Fibroblast of the conjunctiva (primary cell): ENCODE data around the gene PYGM.
A peak's percentile ranks its signal among the peaks of the same experiment; 100 is the strongest.

Experiments
- DNase-seq: peaks from one replicate; pipeline ENCODE4 v3.0.0-alpha.2; 2010; ENCODE audit warnings: low read depth

Gene PYGM

DNA sequence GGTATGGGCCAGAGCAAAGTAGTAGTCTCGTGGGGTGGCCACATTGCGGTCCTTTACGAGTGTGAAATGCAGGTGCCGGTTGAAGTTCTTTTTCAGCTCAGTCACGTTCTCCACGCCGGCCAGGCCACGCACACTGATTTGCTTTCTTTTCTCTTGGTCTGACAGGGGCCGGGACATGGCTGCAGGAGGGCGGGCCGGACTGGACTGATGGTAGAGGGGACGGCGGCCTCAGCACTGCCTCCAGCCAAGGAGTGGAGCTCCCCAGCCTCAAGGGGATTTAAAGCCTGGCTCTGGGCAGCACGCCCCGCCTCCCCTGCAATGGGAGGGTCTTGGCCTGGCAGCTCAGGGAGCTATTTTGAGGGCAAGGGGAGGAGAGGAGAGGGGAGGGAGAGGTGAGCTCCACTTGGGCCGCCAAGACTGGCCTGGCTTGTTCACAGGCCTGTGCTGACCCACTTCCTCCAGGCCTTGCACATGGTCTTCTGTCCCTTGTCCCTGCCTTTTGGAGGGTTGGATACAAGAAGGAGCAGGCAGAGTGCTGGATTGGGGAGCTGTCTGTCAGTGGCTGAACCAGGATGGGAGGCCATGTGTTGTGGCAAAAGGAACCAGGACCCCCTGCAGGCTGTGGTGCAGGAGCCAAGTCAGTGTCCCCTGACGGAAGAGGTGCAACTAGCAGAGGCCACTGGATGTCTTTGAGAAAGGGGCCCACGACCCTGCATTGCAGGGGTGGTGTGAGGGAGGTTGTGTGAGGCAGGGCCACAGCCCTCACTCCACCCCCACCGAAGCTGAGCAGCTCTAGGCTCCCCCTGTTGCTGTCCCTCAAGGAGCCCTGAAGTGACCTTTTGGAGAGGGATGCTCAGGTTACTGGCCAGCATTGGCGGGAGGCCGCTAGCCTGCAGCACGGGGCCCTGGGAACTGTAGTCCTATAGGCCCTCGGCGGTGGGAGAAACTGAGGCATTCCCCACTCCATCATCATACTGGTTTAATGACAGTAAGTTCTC is at the start of gene PYGM:
PYGM (minus strand) TSS at position 253 of the 998 bp plus-strand sequence; CDS start at position 177, 76 bp downstream.
- DNase-seq = peak; percentile 70

DNA sequence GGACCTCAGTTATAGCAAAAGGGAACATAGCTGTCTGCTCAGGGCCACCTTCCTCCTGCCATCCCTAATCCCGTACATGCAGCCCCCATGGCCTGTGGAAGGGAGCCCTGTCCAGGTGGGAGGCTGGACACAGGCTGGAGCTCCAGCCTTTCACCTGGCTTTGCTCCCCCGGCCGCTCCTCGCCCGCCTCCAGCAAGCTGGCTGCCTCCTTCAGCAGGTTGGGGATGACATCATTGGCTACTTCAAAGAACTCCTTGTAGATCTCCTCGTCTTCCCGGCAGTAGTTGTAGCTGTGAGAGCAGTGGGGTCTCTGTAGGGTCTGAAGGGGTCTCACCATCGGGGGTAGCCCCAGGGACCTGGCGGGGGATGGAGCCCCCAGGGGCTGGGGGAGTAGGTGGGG is 45.7 kb upstream of the PYGM start:
- no peak for DNase-seq

DNA sequence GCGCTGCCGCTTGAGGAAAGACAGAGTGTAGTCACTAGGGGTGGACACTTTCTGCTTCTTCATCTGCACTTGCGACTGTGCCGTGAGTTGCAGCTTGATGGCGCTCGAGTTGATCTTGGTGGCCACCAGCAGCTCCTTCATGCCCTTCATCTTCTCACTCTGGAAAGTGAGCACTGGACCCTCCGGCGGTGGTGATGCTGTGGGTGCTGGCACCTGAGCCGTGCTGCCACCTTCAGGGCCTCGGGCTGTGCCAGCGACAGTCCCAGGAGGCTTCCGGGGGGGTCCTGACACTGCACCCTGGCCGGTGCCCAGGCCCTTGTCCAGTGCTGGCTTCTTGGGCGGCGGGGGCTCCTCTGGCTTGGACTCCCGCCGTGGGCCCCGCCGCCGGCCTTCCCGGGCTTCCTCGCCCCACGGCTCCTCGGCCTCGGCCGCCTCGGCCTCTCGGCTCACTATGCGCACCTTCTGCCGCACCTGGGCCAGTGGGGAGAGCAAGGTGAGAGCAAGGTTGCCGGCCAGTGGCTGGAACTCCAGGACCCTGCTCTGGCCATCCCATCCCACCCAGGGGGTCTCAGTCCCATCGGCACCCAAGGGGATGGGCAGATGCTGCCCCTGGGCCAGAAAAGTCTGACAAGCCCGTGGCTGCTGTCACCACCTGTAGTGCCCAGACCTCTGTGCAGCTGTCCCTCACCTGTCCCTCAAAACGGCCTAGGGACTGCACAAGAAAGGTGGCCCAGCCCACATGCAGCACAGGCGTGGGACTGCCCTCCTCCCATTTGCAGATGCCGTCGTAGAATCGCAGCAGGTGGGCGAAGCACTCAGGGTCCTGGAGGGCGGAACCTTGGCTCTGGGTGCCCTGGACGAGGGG is 44.8 kb upstream of the PYGM start:
- DNase-seq = no peak

DNA sequence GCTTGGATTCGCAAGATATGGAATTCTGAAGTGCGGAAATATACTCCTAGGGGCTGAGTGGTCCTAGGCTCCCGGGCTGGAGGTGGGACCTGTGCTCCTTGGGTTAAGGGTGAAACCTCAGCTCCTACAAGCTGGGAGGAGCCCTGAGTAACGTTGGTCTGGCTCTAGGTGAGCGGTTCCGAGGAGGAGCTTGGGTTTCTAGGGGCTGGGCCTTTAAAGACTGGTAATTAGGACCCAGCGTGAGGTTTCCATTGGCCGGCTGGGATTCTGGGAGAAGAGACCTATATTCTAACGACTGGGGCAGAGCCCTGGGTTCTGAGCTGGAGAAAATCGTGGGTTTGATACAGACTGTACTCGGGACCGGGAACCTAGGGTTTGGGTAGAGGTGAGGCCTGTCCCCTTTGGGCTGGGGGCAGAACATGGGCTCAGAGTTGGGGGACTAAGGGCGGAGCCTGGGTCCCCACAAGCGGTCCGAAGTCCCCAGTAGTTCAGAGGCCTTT is 44.1 kb upstream of the PYGM start:
- no peak for DNase-seq

DNA sequence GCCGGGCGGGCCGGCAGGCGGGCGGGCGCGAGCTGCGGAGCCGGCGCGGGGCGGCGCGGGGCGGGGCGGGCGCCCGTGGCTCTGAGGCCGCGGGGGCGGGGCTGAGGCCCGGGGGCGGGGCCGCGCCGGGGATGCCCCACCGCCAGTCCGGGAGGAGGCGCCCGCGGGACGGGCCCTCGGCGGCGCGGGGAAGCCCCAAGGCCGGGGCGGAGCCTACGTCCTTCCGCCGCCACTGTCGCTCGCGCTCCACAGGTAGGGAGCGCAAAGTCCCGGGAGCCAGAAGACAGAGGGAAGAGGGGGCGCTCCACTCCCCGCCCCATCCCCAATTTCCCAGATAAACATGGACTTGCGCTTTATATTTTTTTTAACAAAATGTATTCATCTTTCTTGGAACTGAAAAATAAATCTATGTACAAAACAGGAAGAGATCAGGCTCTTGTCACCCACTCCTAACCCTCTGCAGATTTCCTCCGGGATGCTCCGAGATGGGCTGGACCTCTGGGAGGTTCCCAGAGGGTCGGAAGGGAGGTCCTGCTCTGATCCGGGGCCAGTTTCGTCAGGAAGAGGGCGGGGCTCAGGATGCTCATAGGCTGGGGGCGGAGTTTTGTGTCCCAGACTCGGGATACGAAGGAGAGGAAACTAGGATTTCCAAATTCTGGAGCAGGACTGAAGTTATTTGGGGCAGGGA is 43.5 kb upstream of the PYGM start, which contains the start of gene MAP4K2:
MAP4K2 (minus strand) TSS at position 57 of the 688 bp plus-strand sequence. CDS start 65 bp downstream, outside the sequence.
- DNase-seq = peak; percentile 60

DNA sequence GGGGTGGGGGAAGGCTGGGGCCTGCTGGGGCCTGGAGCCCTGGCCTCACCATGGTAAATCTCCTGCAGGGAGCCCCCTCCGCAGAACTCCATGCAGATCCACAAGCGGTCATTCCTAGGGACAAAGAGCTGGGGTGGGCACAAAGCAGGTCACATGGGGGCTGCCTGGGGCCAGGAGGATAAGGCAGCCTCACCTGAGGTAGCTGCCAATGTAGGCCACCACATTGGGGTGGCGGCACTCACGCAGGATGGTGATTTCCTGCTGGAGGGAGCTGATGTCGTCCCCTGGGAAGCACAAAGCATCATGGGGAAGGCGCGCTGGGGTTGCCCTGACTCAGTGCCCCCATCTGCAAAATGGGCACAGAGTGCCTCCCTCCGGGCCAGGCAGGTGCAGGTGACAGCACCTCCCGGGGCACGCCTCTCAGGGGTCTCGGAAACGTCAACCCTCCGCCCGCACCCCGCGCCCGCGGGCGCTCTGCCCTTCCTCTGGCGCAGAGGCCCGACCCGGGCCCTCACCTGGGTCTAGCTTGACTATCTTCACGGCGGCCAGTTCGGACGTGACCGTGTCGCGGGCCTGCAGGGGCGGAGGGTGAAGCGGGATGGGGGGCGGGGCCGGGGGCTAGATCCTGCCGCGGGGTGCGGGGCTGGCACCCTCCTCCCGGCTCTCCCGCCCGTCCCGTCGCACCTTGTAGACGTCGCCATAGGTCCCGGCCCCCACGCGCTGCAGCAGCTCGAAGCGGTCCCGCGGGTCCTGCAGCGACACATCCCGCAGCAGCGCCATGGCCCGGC is 42.8 kb upstream of the PYGM start:
- no peak for DNase-seq

DNA sequence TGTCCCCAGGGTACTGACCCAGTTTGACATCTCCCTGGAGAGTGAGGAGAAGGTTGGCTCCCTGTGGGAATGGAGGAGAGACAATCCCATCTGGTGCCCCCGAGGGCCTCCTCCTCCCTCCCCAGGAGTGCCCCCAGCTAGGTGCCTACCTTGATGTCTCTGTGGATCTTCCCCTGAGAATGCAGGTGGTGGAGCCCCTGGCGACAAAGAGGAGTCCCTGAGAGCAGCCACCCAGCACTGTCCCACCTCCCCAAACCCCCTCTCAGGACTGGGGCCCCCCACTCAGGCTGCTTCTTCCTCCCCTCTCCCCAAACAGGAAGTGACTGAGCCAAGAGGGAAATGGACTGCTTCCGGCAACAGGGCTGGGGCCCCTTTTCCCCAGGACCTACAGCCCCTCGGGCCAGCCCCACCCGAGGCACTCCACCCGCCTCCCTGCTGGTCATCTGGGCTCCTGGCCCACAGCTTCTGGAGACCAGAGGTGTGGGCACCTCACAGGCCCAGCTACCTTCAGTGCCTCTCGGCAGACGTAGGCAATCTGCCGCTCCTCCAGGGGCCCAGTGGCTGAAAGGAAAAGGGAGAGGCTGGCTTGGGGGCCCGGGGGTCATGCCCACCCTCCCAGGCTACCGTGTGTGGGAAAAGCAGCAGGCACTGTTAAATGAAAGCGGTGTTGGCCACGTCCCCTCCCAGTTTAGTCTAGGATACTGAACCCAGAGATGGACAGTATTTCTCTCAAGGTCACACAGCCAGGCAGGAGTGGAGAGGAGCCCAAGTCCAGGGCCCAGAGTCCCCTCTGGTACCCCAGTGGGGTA is 42.0 kb upstream of the PYGM start:
- no peak for DNase-seq

DNA sequence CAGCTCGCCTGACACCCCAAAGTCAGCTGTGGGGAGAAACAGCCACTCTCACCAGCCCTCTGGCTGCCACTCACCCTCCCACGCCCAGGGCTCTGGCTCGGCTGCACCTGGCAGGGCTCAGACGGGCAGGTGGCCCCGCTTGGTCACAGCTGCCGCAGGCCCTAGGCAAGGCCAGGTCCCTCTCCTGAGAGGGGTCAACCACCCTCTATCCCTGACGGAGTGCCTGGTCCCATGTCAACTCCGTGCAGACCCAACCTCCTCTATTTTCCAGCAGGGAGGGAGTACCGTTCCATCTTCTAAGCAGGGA is 41.3 kb upstream of the PYGM start:
- DNase-seq = no peak

DNA sequence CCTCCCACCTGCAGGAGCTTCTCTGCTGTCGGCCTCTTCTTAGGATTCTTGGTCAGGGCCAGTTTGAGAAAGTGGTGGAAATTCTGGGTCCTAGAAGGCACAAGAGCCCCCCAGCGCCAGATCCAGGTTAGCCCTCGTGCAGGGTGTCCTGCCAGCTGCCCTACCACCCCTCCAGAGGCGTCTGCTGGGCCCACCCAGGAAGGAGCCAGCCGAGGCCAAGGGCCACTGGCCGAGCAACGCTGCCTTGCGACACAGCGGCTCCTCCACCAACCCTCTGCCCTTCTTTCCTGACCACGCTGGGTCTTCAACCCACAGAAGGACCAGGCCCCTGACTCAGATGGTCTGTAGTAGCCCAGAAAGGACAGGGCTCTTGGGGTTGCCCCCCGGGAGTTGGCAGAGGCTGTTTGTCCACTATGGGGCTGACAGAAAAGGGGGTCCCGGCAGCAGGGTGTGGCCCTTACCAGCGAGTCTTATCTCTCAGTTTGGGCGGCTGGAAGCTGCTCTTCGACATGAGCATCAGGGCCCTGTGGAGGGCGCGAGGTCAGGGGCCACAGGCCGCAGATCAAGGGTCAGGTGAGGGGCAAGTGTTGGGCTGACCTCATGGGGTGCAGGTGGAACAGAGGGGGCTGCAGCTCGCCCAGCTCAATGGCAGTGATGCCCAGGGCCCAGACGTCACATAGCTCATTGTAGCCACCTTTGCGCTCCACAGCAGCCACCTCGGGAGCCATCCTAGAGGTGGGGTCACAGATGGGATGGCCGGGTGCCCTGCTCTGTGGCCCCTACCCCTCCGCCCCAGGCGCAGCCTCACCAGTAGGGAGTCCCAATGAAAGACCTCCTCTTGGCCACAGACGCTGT is 40.8 kb upstream of the PYGM start:
- DNase-seq = no peak

DNA sequence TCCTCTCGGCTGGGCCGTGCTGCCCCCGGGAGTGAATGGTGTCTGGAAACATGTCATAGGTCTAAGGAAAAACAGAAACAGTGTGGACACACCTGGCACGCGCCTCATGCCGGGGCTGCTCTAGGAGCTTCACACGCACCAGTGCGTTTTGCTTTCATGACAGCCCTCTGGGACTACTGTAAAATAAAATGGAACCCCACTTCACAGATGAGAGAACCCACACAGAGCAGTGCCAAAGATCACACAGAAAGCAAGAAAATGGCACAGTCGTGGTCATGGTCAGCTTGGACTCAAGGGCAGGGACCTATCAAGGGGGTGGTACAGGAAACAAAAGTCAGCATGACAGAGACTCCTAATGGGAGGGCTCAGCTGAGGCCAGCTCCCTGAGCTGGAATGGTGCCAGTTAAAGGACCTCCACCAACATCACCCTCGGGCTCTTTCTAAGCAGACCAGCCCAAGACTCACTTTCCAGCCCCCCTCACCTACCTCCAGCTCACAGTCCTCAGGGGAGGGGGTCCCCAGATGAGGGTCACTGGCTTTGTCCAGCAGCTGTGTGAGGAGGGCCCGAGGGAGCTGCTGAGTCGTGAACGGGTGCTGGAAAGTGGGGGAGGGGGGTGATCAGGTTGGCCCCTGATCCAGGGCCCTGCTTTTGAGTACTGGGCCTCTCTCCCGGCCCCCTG is 40.0 kb upstream of the PYGM start:
- no peak for DNase-seq

DNA sequence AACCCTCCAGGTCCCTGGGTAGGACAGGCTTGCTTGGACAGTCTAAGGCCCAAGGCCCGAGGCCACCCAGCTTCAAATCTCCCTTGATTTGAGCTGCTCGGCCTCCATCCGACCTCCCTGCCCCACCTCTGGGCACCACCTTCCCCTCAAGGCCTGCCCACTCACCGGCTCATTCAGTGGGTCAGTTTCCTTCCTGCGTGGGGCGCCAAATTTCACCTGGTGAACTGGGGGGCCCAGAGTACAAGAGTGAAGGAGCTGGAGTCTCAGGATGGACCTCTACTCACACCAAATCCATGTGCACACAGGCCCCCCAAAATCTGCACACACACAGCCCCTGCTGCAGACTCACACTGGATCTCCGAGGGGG is 39.5 kb upstream of the PYGM start:
- no peak for DNase-seq

DNA sequence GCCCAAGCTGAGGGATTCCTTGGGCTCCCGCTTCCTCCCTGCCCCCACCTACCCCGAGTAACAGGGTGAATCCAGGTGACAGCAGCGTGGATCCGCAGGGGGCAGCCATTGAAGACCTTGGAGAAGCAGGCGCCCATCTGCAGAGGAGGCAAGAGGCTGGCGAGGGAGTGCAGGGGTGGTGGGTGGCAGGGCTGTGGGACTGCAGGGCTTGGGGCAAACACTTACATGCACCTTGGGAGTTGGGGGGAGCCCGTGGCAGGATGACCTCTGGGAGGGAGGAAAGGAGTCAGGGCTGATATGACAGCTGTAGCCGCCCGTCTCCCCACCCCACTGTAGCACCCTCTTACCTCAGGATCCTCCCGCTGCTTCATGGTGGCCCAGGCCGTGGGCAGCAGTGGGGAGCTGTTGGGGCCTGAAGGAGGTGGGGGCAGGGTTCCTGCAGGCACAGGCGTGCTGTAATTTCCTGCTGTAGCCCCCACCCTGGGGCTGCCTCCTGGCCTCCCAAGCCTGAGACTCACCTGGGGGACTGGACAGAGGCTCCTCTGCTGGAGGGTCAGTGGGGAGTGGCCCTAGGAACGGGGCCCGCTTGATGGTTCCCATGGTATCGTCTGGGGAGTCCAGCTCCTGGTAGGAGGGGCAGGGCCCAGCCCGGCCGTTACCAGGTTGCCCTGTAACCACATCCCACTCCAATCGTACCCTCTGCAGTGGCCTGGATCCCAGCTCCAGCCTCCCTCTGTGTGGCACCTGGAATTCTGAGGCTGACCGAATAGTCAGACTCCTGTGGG is 37.2 kb upstream of the PYGM start:
- no peak for DNase-seq

DNA sequence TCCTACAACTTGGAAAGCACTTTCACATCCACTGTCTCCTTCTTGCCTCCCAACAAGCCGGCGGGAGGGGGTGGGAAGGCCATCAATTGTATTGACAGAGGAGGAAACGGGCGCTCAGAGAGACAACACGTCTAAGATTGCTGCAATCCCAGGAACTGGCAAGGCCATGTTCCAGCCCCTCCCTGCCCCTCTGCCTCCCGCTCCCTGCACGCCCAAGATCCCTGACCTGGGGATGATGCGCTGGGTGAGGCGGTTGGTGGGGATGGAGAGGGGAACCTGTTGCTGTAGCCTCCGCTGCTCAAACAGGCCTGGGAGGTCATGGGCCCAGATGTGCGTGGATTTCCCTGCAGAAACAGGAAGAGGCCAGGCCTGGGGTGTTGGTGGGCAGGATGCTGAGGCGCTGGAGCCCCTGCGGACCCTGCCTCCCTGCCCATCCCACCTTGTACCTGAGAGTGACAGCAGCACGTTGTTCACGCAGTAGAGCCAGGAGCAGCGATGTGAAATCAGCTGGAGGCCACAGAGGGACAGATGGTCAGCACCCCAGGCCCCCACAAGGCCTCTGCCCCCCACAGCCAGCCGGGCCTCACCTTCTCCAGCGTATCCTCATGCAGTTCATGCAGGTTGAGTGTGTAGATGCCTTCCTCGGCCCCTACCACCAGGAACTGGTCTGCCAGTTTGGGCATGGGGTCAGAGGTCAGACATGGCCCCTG is 36.4 kb upstream of the PYGM start:
- DNase-seq = no peak

DNA sequence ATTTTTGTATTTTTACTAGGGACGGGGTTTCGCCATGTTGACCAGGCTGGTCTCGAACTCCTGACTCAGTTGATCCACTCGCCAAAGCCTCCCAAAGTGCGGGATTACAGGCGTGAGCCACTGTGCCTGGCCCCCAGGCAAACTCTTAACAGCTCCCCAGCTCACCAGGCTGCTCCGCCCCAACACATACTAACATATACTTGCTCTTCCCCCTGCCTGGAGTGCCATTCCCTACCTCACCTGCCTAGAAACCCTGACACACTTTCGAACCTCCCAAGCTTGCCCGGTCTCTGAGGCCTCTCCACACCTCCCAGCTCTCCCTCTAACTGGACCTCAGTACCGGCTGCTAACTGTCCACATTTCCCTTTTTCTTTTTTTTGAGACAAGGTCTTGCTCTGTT is 34.8 kb upstream of the PYGM start:
- DNase-seq = no peak

DNA sequence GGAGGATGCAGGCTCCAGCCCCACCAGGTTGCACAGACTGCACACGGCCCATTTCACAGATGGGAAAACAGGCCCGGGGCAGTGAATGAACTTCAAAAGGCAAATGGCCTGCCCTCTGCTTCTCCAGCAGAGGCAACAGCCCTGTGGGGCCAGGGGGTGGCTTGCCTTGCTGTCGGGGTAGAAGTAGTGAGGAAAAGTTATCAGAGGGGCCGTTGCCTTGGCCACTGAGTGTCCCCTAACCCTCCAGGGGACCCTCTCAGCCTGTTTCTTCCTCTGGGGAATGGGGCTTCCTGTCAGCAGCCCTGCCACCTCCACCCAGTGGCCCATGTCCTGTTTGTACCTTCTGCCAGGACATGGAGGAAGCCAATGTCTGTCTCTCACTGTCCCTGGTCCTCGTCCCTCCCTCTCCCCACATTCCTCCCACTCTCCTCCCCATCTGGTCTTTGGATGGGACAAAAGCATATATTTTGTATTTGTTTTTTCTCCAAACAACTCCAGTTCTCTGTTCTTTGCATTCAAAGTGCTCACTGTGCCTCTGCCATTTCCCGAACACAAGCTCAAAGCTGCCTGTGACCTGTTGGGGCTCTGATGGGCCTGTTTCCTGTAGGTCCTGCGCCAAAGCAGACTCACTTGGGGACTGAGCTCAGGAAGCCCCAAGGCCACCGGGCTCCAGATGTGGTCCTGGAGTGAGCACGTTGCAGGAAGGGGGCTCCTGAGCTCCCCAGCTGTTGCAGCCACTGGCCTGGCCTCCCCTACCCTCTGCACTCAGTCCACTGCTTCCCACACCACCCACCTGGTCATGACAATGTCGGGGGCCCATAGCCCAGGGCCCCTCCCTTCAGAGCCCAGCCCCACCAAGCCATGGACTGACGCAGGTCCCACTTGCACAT is 33.7 kb upstream of the PYGM start:
- no peak for DNase-seq

DNA sequence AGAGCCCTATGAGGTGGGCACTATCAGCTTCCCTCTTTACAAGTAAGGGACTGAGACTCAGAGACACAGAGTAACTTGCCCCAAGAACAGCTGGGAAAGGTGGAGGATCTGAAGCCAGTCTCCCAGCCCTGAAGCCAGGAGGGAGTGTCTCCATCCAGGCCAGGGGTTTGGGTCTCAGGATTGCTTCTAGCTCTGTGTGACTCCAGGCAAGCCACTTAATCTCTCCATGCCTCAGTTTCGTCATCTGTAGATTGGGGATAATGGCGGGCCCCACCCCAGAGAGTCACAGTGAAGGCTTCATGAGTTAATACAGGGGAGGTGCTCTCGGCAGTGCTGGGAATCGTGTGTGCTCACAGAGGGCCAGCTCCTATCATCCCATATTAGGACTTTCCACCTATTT is 32.7 kb upstream of the PYGM start:
- no peak for DNase-seq
